ENCODE data around the gene IKZF2.
"Not testable (repeated sequence)": the region's sequence is repeated elsewhere in the genome, so short reads cannot be mapped to it uniquely, and the experiment has no call there.

- TF ChIP-seq, protein P1, sequence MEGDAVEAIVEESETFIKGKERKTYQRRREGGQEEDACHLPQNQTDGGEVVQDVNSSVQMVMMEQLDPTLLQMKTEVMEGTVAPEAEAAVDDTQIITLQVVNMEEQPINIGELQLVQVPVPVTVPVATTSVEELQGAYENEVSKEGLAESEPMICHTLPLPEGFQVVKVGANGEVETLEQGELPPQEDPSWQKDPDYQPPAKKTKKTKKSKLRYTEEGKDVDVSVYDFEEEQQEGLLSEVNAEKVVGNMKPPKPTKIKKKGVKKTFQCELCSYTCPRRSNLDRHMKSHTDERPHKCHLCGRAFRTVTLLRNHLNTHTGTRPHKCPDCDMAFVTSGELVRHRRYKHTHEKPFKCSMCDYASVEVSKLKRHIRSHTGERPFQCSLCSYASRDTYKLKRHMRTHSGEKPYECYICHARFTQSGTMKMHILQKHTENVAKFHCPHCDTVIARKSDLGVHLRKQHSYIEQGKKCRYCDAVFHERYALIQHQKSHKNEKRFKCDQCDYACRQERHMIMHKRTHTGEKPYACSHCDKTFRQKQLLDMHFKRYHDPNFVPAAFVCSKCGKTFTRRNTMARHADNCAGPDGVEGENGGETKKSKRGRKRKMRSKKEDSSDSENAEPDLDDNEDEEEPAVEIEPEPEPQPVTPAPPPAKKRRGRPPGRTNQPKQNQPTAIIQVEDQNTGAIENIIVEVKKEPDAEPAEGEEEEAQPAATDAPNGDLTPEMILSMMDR (IDR thresholded peaks at IDR 0.05), result not testable (repeated sequence)
- TF ChIP-seq EZH2, EZH2phosphoT487 (IDR thresholded peaks at IDR 0.05): not testable (repeated sequence)
Measured at GRCh38 chr2:213020913-213021312, 130.5 kb downstream of the IKZF2 start.

Measured in neural progenitor cell (in vitro differentiated cells).